ENCODE data around the gene SPTLC1. TPM values are rescaled to one million over a fixed set of nuclear protein-coding genes. Genes with fewer than 3 reads are reported as not detected.
A peak's percentile ranks its signal among the peaks of the same experiment; 100 is the strongest.

Gene SPTLC1
- total and polyA plus RNA-seq, 10 of the 15 experiments (the other 5 are each of a cell fraction or from before 2014, with no cell fraction given), result 38.0 to 68.7 (median 52.8) TPM

DNA sequence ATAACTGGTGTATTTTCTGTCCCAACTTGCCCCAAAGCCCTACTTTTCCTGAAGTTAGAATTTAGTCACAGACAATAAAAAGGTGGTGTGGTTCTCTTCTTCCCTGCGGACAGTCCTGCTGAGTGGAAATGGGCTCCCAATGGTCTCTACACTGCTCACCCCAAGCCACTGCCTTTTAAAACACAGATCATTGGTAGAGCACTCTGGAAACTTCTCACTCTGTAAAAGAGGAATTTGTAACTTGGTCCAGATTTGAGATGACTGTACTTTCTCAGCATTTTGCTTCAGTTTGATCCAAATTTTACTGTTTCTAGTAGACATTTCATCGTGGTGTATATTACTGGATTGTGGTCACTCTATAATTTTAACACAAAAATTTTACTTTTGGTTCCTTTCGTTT lies 84.8 kb downstream of the SPTLC1 start (continued):
- no peak for TF ChIP-seq TCF3 (IDR thresholded peaks at IDR 0.05; ENCODE audit: borderline replicate concordance, insufficient read depth, low read depth, low read length)
- TF ChIP-seq STAT1 (conservative IDR thresholded peaks at IDR 0.05), result no peak

DNA sequence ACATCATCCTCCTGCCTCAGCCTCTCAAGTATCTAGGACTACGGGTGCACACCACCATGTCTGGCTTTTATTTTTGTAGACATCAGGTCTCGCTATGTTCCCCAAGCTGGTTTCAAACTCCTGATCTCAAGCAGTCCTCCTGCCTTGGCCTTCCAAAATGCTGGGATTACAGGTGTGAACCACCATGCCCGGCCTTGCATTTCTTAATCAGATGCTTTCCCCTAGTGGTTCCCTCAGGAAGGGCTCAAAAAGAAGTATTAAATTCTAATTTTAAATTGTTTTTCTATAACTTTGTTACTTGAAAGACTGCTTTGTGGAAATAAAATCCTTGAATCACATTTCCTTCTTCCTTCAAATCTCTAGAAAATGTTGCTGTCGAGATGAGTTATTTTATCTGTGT lies 85.7 kb downstream of the SPTLC1 start:
- Histone ChIP-seq H3K9me3 (replicated peaks; ENCODE audit: control insufficient read depth, insufficient read depth, low read length) (no peaks in the 10 kb centered on the region), H3K36me3 (ENCODE audit: control insufficient read depth in 2 of 2, insufficient read depth in 2 of 2, low read length in 1 of 2) (peaks cover 5 to 16% of the 10 kb centered on the region in 2 experiments), H4K20me1 (ENCODE audit: control insufficient read depth, insufficient read depth) (no peaks in the 10 kb centered on the region), H3K9ac (ENCODE audit: control insufficient read depth, insufficient read depth, low read length) (no peak overlapping the region), H3K4me2 (ENCODE audit: control insufficient read depth, insufficient read depth) (no peak overlapping the region), H3K27me3 (replicated peaks in 1 of 2; ENCODE audit: control insufficient read depth in 2 of 2, insufficient read depth in 2 of 2, low read length in 1 of 2) (no peaks in the 10 kb centered on the region), H3K27ac (ENCODE audit: control insufficient read depth, insufficient read depth) (no peak overlapping the region), H3K4me1 (ENCODE audit: control insufficient read depth, insufficient read depth, low read length) (no peaks in the 10 kb centered on the region), H3K4me3 (no peak overlapping the region), H2AFZ (ENCODE audit: control insufficient read depth, low read depth, low read length) (no peak overlapping the region), H3K79me2 (ENCODE audit: control insufficient read depth, insufficient read depth, low read length) (no peaks in the 10 kb centered on the region)
- FAIRE-seq, result no peak
- TF ChIP-seq JUNB (IDR thresholded peaks at IDR 0.05) (no peak), SMAD1 (IDR thresholded peaks at IDR 0.05; ENCODE audit: low read depth, partially characterized antibody) (no peak), BRCA1 (IDR thresholded peaks at IDR 0.05; ENCODE audit: low read depth, low read length) (no peak), SPI1 (IDR thresholded peaks at IDR 0.05; ENCODE audit: borderline replicate concordance, insufficient read depth, low read depth, low read length) (no peak), ZNF274 (IDR thresholded peaks at IDR 0.05; ENCODE audit: insufficient read depth, insufficient read length) (no peak)
- TF ChIP-seq, protein P1, sequence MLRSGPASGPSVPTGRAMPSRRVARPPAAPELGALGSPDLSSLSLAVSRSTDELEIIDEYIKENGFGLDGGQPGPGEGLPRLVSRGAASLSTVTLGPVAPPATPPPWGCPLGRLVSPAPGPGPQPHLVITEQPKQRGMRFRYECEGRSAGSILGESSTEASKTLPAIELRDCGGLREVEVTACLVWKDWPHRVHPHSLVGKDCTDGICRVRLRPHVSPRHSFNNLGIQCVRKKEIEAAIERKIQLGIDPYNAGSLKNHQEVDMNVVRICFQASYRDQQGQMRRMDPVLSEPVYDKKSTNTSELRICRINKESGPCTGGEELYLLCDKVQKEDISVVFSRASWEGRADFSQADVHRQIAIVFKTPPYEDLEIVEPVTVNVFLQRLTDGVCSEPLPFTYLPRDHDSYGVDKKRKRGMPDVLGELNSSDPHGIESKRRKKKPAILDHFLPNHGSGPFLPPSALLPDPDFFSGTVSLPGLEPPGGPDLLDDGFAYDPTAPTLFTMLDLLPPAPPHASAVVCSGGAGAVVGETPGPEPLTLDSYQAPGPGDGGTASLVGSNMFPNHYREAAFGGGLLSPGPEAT (IDR thresholded peaks at IDR 0.05; ENCODE audit: low read depth), result no peak
- TF ChIP-seq, protein P2, sequence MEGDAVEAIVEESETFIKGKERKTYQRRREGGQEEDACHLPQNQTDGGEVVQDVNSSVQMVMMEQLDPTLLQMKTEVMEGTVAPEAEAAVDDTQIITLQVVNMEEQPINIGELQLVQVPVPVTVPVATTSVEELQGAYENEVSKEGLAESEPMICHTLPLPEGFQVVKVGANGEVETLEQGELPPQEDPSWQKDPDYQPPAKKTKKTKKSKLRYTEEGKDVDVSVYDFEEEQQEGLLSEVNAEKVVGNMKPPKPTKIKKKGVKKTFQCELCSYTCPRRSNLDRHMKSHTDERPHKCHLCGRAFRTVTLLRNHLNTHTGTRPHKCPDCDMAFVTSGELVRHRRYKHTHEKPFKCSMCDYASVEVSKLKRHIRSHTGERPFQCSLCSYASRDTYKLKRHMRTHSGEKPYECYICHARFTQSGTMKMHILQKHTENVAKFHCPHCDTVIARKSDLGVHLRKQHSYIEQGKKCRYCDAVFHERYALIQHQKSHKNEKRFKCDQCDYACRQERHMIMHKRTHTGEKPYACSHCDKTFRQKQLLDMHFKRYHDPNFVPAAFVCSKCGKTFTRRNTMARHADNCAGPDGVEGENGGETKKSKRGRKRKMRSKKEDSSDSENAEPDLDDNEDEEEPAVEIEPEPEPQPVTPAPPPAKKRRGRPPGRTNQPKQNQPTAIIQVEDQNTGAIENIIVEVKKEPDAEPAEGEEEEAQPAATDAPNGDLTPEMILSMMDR (IDR thresholded peaks at IDR 0.05 in 2 of 3, conservative IDR thresholded peaks at IDR 0.05 in 1 of 3; ENCODE audit: control insufficient read depth in 2 of 3, extremely low read depth in 1 of 3, insufficient read depth in 1 of 3, low read depth in 3 of 3, low read length in 3 of 3), result peak in 1 of 3 experiments; percentile 8; a peak in 1 of 6 replicates
- DNase-seq (ENCODE audit: low read depth, low spot score), result no peak
- SMC1A ChIA-PET (ENCODE audit: uncharacterized antibody, unreplicated experiment), result interaction anchor here (1.6 kb wide), 1 partner anchor 29 kb away, joined by 4 read pairs; no protein-coding TSS in a partner anchor
- intact Hi-C loops (cut with micrococcal nuclease; ENCODE audit: unreplicated experiment) (no loop called here), in situ Hi-C loops (cut with MboI) (no loop called here)
- POLR2A ChIA-PET, result no interaction called here
- no TSS peak for BruUV-seq (replicated peaks)
- WGBS (ENCODE audit: insufficient coverage, insufficient replicate concordance, low lambda C conversion rate, missing lambda C conversion rate), result 88% methylated on average over 4 of the region's 4 CpGs
- ATAC-seq, result no peak
- CTCF ChIA-PET, result no interaction called here
- RAD21 ChIA-PET (ENCODE audit: unreplicated experiment), result no interaction called here

Measured in GM12878 (cell line).